Renal pelvis (tissue), 4 donors: ENCODE data around the gene TEF. TPM values are rescaled to one million over a fixed set of nuclear protein-coding genes. Genes with fewer than 3 reads are reported as not detected.

Experiments
- DNase-seq: peaks from one replicate; pipeline ENCODE4 v3.0.0-alpha.2; 2013
- polyA plus RNA-seq, 3 donors: library from polyadenylated mRNA; unstranded; fragments of 120-200 nt; gene quantifications; one replicate each; pipeline ENCODE4 v1.2.1, GENCODE V29; 2013; ENCODE audit not compliant: insufficient read length in 3 of 3

TEF gene
- polyA plus RNA-seq, 3 donors = 14.4 to 18.5 (median 17.8) TPM

GRCh38 chr22:41447435-41448188 lies 65.9 kb downstream of the TEF start:
- peak; percentile 73 for DNase-seq

- peak; percentile 100 for DNase-seq
Measured at GRCh38 chr22:41448189-41448808, 66.6 kb downstream of the TEF start.

Other genes with a start within 250 kb of the TEF start
- 10 to 100 TPM; 27.6 to 28.9 (median 28.6) TPM for gene L3MBTL2, start 176.6 kb upstream of the TEF start, polyA plus RNA-seq
- gene CHADL, start 141.0 kb upstream of the TEF start, polyA plus RNA-seq = 1 to 10 TPM; 4.3 to 5.2 (median 4.9) TPM
- gene RANGAP1, start 95.8 kb upstream of the TEF start, polyA plus RNA-seq = 10 to 100 TPM; 59.1 to 62.9 (median 61.2) TPM
- gene ZC3H7B, start 80.4 kb upstream of the TEF start, polyA plus RNA-seq = 100 to 1,000 TPM in 1 of 3 donors, 10 to 100 TPM in 2; 93.3 to 102 (median 96.9) TPM
- 10 to 100 TPM; 54.5 to 60.6 (median 56.1) TPM for gene TOB2, start 64.9 kb downstream of the TEF start, polyA plus RNA-seq
- 10 to 100 TPM; 50.2 to 59.2 (median 54.1) TPM for gene PHF5A, start 86.8 kb downstream of the TEF start, polyA plus RNA-seq
- 100 to 1,000 TPM; 145 to 165 (median 150) TPM for gene ACO2, start 87.2 kb downstream of the TEF start, polyA plus RNA-seq
- gene POLR3H, start 162.5 kb downstream of the TEF start, polyA plus RNA-seq = 10 to 100 TPM; 34.0 to 38.1 (median 34.5) TPM
- gene CSDC2, start 179.1 kb downstream of the TEF start, polyA plus RNA-seq = 1 to 10 TPM; 7.1 to 8.8 (median 8.3) TPM
- gene PMM1, start 207.9 kb downstream of the TEF start, polyA plus RNA-seq = 10 to 100 TPM; 51.8 to 64.6 (median 59.9) TPM
- 10 to 100 TPM; 25.0 to 34.8 (median 33.4) TPM for gene DESI1, start 239.1 kb downstream of the TEF start, polyA plus RNA-seq
- gene XRCC6, start 239.4 kb downstream of the TEF start, polyA plus RNA-seq = 100 to 1,000 TPM; 329 to 379 (median 361) TPM